ENCODE measurements around the gene STXBP6.

DNA sequence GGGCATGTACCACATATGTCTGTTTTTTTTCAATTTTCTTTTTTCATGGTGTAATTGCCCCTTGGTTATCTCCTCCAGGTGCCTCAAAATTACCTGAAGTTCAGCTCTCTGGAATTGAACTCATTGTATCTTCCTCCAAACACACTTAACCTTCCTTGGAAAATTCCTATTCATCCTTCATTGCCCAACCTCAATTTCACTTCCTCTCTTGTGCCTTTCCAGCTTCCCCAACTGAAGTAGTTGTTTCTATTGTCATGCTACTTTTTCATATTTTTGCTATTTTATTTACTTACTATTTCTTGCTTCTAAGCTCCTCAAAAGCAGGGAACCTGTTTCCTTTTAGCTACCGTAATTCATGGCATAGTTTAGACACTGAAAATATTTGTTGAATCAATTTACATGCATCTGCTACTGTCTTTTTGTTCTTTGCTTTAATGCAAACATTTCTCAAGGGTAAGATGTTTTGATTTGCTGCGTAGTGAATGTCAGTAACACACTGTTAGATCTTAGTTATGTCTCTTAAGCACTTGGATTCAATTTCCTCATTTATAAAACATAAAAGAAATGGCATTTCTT, 37.0 kb upstream of the STXBP6 start:
- TF ChIP-seq POLR2A (IDR thresholded peaks at IDR 0.05; ENCODE audit: low read length) (no peak), GATA1 (IDR thresholded peaks at IDR 0.05; ENCODE audit: low read depth, low read length) (no peak)

All from erythroblast (primary cell).